Fibroblast of pulmonary artery (primary cell): ENCODE data around the gene UBE4B.

Experiments
- DNase-seq: peaks from one replicate; pipeline ENCODE4 v3.0.0-alpha.2; 2010; ENCODE audit warnings: low read depth
- H3K4me3 ChIP-seq: replicated peaks from 2 replicates; pipeline ENCODE4 v1.5.1; 2011; ENCODE audit warnings: low read depth, mild to moderate bottlenecking, control low read depth, low read length, moderate library complexity
- TF ChIP-seq, protein P1 (sequence below): IDR thresholded peaks from 2 replicates; pipeline ENCODE4 v1.5.1; 2011; ENCODE audit warnings: mild to moderate bottlenecking, control low read depth, low read length, inconsistent platforms; ENCODE audit errors: missing control alignments

Gene UBE4B

DNA sequence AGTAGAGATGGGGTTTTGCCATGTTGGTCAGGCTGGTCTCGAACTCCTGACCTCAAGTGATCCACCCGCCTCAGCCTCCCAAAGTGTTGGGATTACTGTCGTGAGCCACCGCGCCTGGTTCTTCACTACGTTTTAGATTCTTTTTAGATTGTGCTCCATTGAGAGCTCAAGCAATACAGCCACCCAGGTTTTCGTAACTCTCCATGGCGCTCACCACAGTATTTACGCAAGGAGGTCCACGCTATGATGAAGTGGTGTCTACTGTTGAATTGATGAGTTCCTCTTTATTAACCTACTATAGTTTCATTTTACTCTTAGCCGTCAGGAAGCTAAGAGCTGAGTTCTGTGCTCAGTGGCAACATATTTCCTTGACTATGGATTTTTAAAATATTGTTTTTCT is 175.8 kb downstream of the UBE4B start:
- no peak overlapping the region for H3K4me3 ChIP-seq
- TF ChIP-seq, protein P1, sequence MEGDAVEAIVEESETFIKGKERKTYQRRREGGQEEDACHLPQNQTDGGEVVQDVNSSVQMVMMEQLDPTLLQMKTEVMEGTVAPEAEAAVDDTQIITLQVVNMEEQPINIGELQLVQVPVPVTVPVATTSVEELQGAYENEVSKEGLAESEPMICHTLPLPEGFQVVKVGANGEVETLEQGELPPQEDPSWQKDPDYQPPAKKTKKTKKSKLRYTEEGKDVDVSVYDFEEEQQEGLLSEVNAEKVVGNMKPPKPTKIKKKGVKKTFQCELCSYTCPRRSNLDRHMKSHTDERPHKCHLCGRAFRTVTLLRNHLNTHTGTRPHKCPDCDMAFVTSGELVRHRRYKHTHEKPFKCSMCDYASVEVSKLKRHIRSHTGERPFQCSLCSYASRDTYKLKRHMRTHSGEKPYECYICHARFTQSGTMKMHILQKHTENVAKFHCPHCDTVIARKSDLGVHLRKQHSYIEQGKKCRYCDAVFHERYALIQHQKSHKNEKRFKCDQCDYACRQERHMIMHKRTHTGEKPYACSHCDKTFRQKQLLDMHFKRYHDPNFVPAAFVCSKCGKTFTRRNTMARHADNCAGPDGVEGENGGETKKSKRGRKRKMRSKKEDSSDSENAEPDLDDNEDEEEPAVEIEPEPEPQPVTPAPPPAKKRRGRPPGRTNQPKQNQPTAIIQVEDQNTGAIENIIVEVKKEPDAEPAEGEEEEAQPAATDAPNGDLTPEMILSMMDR: no peak
- DNase-seq: no peak

DNA sequence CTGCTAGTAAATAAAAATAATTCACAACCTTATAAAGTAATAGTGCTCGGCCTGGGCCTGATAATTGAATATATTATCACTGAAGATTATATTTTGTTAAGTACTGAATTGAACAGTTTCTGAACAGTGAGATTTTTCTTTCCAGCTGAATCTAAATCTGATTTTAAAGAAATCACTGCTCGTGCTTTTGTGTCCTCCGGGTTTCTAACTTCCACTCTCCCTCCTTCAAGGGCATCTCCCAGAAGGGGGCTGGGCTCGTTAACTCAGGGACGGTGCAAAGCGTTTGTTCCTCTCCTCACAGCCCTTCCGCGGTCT is 176.8 kb downstream of the UBE4B start:
- peak overlapping the region; percentile 76 for H3K4me3 ChIP-seq
- TF ChIP-seq, protein P1: no peak
- no peak for DNase-seq

DNA sequence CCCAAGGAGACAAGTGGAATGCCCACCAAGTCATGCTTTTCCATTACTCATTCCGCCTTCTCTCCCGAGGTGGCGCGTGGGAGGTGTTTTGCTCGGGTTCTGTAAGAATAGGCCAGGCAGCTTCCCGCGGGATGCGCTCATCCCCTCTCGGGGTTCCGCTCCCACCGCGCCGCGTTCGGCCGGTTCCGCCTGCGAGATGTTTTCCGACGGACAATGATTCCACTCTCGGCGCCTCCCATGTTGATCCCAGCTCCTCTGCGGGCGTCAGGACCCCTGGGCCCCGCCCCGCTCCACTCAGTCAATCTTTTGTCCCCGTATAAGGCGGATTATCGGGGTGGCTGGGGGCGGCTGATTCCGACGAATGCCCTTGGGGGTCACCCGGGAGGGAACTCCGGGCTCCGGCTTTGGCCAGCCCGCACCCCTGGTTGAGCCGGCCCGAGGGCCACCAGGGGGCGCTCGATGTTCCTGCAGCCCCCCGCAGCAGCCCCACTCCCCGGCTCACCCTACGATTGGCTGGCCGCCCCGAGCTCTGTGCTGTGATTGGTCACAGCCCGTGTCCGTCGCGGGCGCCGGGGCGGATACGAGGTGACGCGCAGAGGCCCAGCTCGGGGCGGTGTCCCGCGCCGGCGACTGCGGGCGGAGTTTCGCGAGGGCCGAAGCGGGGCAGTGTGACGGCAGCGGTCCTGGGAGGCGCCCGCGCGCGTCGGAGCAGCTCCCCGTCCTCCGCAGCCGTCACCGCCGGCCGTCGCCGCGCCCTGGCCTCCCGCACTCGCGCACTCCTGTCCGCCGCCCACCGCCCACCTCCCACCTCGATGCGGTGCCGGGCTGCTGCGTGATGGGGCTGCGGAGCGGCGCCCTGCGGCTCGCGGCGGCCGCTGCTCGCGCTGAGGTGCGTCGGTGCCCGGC is 177.4 kb downstream of the UBE4B start, which contains the start of gene KIF1B:
TSS of gene KIF1B (plus strand) at position 666 of the 906 bp plus-strand sequence. CDS start 21,759 bp downstream, outside the sequence.
- DNase-seq: peak; percentile 98
- peak within 1 kb of the TSS; percentile 76 for H3K4me3 ChIP-seq
- TF ChIP-seq, protein P1: peak; percentile 73

DNA sequence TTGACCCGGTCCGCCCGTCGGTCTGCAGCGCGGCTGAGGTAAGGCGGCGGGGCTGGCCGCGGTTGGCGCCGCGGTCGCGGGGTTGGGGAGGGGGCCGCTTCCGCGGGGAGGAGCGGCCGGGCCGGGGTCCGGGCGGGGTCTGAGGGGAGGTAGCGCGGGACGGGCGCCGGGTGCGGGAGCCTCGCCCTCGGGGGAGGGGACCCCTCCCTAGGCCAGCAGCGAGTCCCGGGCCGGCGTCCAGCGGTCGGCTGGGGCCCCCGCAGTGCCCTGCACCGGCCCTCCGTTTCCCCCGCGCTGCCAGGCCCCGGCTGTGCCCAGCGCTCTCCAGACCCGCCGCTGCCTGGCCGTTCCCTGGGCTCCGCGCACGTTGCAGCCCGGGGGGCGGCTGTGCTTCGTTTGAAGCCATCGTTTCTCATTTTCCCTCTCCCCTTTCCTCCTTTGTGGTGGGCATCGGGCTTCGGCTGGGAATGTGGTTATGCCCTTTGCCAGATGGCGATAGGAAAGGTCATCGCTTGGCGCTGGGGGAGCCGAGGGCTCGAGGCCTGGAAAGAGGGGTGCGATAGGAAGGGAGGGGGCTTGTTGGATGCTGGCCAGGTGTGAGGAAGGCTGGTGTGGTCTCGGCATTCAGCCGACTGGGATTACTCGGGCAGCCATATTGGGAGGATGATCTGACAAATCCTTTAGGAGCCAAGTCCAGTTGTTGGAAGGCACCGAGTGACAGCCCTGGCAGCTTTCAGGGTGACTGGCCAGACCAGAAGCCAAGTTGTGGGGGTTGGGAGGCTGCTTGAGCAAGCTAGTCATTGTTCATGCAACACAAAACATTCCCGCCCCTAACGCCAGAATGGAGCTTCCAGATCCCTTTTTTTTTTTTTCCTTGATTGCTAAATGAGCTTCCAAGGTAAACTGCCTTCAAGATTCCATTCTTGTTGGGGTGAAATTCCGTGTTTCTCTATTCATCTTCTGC is 178.4 kb downstream of the UBE4B start:
- TF ChIP-seq, protein P1: no peak
- DNase-seq: peak; percentile 98
- H3K4me3 ChIP-seq: peak overlapping the region; percentile 66

DNA sequence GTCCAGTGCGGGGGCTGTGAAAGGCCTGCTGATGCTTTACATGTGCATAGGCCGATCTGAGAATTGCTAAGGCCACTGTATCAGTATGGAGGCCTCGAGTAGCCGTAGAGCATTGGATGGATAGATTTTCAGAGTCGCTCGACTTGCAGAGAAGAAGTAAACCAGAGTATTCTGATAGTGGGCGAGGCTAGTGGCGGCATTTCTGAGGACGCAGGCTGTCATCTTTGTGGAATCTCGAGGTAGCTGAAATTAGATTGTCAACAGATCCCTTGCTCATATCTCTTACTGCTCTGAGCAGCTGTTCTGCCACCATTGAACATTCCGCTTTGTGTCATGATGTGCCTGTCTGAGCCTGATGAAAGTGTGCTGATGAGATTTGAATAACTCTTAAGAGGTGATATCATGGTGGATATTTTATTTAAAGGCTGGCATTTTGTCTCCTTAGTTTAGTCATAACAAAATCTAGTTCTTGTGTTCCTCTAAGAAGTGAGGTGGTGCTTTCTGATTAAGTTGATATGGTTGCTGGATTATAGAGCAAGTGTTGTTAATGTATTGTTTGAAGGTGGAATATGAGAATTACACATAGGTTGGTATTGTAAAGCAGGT is 179.2 kb downstream of the UBE4B start:
- TF ChIP-seq, protein P1: no peak
- H3K4me3 ChIP-seq: peak overlapping the region; percentile 66
- no peak for DNase-seq

DNA sequence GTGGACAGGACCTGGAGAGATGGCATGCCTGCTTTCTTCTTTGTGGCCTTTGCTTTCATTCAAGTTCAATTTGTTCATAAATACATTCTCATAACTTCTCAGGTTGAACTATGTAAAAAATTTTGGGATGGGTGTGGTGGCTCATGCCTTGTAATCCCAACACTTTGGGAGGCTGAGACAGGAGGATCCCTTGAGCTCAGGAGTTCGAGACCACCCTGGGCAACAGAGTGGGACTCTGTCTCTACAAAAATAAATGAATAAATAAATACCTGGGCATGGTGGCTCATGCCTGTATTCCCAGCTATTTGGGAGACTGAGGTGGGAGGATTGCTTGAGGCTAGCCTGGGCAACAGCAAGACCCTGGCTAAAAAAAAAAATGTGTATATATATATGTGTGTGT is 179.7 kb downstream of the UBE4B start:
- TF ChIP-seq, protein P1: no peak
- no peak for DNase-seq
- H3K4me3 ChIP-seq: peak overlapping the region; percentile 66
